ENCODE results near the gene DUOX1.

Gene DUOX1

DNA sequence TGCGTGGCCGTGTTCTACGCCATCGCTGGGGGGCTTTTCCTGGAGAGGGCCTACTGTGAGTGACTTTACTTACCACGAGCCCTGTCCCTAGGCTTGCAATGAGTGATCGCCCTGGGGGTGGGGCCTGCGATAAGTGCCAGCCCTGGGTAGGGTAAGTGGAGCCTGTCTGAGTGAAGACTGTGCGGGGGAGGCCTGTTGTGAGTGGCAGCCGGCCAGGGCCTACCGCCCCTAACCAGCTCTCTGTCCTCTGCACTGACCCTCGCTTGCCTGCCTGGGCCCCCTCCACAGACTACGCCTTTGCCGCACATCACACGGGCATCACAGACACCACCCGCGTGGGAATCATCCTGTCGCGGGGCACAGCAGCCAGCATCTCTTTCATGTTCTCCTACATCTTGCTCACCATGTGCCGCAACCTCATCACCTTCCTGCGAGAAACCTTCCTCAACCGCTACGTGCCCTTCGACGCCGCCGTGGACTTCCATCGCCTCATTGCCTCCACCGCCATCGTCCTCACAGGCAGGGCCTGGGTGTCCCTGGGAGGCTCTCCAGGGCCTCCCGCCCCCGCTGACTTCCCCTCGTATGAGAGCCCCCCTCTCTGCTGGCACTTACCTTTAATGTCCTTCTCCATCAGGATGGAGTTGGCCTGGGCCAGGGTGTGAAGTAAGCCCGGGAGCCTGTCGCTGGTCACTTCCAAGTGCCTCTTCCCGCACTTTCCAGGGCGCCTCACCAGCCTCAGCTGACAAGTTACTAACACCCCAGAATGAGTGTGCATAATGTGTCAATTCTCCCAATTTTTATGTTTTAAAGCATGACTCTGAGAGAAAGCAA is 22.4 kb downstream of the DUOX1 start:
- TF ChIP-seq CTCF (IDR thresholded peaks at IDR 0.05), result no peak
- Histone ChIP-seq H3K27ac (no peak overlapping the region), H3K4me3 (no peak overlapping the region)
- no peak for DNase-seq (ENCODE audit: low spot score)

DNA sequence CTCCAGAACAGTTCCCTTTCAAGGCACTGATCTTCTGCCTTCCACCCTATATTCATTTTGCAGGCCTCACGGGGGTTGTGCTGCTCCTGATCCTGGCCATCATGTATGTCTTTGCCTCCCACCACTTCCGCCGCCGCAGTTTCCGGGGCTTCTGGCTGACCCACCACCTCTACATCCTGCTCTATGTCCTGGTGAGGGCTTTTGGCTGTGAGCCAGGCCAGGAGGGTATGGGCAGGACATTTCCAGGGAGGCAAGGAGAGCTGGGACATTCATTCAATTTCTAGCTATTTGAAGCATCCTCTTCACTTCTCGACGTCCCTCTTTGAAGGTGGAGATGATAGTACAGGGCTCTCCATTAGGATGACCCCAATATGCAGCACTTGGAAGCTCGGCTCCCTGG is 25.9 kb downstream of the DUOX1 start:
- no peak for TF ChIP-seq CTCF (IDR thresholded peaks at IDR 0.05)
- DNase-seq (ENCODE audit: low spot score), result no peak
- Histone ChIP-seq H3K27ac (no peak overlapping the region), H3K4me3 (no peak overlapping the region)

GRCh38 chr15:45156744-45157455 is 27.1 kb downstream of the DUOX1 start:
- DNase-seq (ENCODE audit: low spot score), result no peak
- Histone ChIP-seq H3K27ac (peak overlapping the region in 1 of 2 donors; percentile 13), H3K4me3 (no peak overlapping the region)

GRCh38 chr15:45157974-45158373 is 28.2 kb downstream of the DUOX1 start:
- TF ChIP-seq CTCF (IDR thresholded peaks at IDR 0.05), result no peak
- no peak for DNase-seq (ENCODE audit: low spot score)
- Histone ChIP-seq H3K27ac (no peak overlapping the region), H3K4me3 (no peak overlapping the region)

More at GRCh38 chr15:45156744-45157455, 27.1 kb downstream of the DUOX1 start:
- TF ChIP-seq CTCF (IDR thresholded peaks at IDR 0.05), result no peak

GRCh38 chr15:45161666-45162065 is 31.9 kb downstream of the DUOX1 start:
- Histone ChIP-seq H3K4me3 (no peak overlapping the region), H3K27ac (no peak overlapping the region)
- TF ChIP-seq CTCF (IDR thresholded peaks at IDR 0.05), result no peak
- no peak for DNase-seq (ENCODE audit: low spot score)

DNA sequence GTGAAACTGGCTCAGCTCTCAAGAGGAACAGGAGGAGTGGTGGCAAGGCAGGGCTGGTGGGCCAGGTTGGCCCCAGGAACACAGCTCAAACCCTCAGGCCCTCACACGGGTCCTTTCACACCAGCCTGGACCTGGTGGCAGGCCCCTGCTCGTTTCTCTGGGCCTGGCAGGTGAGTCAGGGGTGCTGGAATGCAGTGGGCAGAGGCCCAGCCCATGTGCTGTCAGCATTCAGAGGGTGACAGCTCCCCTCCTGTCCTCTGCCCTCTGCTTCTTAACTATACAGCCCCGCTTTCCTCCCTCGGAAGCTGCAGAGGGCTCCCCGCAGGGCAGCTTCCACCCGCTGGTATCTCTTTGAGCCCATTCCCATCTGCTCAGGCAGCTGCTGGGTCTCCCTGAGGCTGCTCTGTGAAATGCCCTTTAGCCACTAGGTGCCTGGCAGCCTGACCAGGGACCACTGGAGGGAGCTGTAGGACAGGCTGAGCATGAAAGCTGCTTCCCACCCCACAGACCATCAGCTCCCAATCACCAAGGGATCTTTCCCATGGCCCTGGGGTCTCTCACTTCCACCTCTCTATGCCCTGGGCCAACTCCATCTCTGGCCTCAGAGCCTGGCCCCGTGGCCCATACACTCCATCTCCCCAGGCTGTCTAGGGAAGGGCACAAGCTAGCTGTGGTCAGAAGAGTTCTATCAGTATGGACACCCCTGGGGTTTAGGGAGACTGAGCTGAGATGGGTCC is 33.1 kb downstream of the DUOX1 start:
- Histone ChIP-seq H3K27ac (no peak overlapping the region), H3K4me3 (no peak overlapping the region)
- no peak for DNase-seq (ENCODE audit: low spot score)
- TF ChIP-seq CTCF (IDR thresholded peaks at IDR 0.05), result peak; percentile 70

Measured in coronary artery (tissue), 2 donors.